Mucosa of stomach (tissue), 1 donor: ENCODE data around the gene CD68.

Source experiments
- H3K27me3 ChIP-seq: one replicate; pipeline ENCODE4 v1.7.0; 2013; ENCODE audit warnings: mild to moderate bottlenecking, low read length; ENCODE audit not compliant: control insufficient read depth, insufficient read depth
- H3K36me3 ChIP-seq: one replicate; pipeline ENCODE4 v1.7.0; 2013; ENCODE audit warnings: low read length; ENCODE audit not compliant: control insufficient read depth, insufficient read depth
- H3K4me1 ChIP-seq: one replicate; pipeline ENCODE4 v1.7.0; 2013; ENCODE audit warnings: mild to moderate bottlenecking, low read length; ENCODE audit not compliant: control insufficient read depth, insufficient read depth
- H3K4me3 ChIP-seq: one replicate; pipeline ENCODE4 v1.7.0; 2013; ENCODE audit warnings: low read length
- H3K9ac ChIP-seq: one replicate; pipeline ENCODE4 v1.7.0; 2013; ENCODE audit warnings: mild to moderate bottlenecking, low read length, moderate library complexity
- H3K9me3 ChIP-seq: one replicate; pipeline ENCODE4 v1.7.0; 2013; ENCODE audit warnings: mild to moderate bottlenecking, low read length, moderate library complexity; ENCODE audit not compliant: control insufficient read depth
- donor health status: Pancreatic carcinoma.

Gene CD68

GRCh38 chr17:7561589-7562207 is 17.7 kb upstream of the CD68 start, which contains the start of gene SENP3:
Gene SENP3 (plus strand): TSS chr17:7561919. CDS start chr17:7563077, 1,158 bp downstream.
- H3K4me3 ChIP-seq, result peak within 1 kb of the TSS; percentile 52
- H3K9ac ChIP-seq, result peak within 1 kb of the TSS; percentile 98
- no peaks in the 10 kb centered on the region for H3K9me3 ChIP-seq
- H3K36me3 ChIP-seq, result peaks cover 17% of the 10 kb centered on the region
- peaks cover 59% of the 10 kb centered on the region for H3K4me1 ChIP-seq
- no peaks in the 10 kb centered on the region for H3K27me3 ChIP-seq

- Histone ChIP-seq H3K4me1 (peaks cover 54% of the 10 kb centered on the region), H3K27me3 (no peaks in the 10 kb centered on the region), H3K4me3 (peak overlapping the region; percentile 34), H3K36me3 (peaks cover 22% of the 10 kb centered on the region), H3K9ac (peak overlapping the region; percentile 81), H3K9me3 (no peaks in the 10 kb centered on the region)
Measured at GRCh38 chr17:7562208-7562605, 17.2 kb upstream of the CD68 start.

- Histone ChIP-seq H3K4me1 (peaks cover 46% of the 10 kb centered on the region), H3K9ac (peak overlapping the region; percentile 81), H3K36me3 (peaks cover 22% of the 10 kb centered on the region), H3K9me3 (no peaks in the 10 kb centered on the region), H3K27me3 (no peaks in the 10 kb centered on the region), H3K4me3 (no peak overlapping the region)
Measured at GRCh38 chr17:7563115-7563869, 16.1 kb upstream of the CD68 start.

DNA sequence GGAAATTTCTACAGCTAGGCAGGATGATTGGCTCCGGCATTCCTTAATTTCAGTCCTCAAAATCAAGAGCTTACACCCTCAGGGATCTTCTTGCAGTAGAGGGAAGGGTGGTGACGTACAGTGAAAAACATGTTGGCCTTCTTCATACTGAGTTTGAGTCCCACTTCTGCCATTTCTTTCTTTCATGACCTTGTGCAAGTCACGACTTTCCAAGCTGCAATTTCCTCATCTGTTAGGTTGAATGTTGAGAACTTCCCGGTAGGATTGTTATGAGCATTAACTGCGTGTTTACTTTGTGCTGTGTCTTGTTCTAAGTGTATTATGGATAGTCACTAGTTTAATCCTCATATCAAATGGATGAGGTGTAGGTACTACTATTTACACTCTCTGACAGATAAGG is 9.9 kb upstream of the CD68 start:
- Histone ChIP-seq H3K9ac (no peak overlapping the region), H3K9me3 (no peaks in the 10 kb centered on the region), H3K27me3 (no peaks in the 10 kb centered on the region), H3K4me3 (no peak overlapping the region), H3K4me1 (peaks cover 8% of the 10 kb centered on the region), H3K36me3 (peaks cover 38% of the 10 kb centered on the region)

GRCh38 chr17:7570351-7570750 is 9.1 kb upstream of the CD68 start:
- Histone ChIP-seq H3K27me3 (no peaks in the 10 kb centered on the region), H3K9ac (no peak overlapping the region), H3K36me3 (peaks cover 37% of the 10 kb centered on the region), H3K4me1 (peaks cover 15% of the 10 kb centered on the region), H3K9me3 (no peaks in the 10 kb centered on the region), H3K4me3 (no peak overlapping the region)

- peaks cover 18% of the 10 kb centered on the region for H3K4me1 ChIP-seq
- H3K9ac ChIP-seq, result peak overlapping the region; percentile 91
- no peaks in the 10 kb centered on the region for H3K27me3 ChIP-seq
- peak overlapping the region; percentile 81 for H3K4me3 ChIP-seq
- H3K36me3 ChIP-seq, result peaks cover 42% of the 10 kb centered on the region
- no peaks in the 10 kb centered on the region for H3K9me3 ChIP-seq
Measured at GRCh38 chr17:7572338-7572587, 7.2 kb upstream of the CD68 start.

DNA sequence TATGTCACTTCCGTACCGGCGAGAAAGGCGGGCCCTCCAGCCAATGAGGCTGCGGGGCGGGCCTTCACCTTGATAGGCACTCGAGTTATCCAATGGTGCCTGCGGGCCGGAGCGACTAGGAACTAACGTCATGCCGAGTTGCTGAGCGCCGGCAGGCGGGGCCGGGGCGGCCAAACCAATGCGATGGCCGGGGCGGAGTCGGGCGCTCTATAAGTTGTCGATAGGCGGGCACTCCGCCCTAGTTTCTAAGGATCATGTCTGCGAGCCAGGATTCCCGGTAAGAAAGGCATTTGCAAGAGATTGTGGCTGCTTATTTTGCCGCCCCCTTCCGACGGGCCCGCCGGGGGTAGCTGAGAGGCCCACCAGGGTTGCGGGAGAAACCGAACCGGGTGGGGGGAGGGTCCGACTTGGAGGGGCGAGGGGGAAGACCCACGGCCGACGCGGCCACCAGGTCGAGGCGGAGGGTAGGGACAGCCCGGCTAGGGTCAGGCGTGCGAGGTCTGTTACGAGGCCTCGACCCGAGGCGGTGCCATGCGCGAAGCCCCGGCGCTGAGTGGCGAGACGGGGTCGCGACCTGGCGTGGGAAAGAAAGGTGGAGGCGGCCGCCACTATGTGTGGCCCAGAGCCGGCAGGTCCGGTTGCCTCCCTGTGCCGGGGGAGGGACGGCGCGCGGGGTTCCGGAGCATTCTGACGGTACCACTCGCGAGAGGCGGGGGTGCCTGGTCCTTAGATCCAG is 6.7 kb upstream of the CD68 start:
- peak overlapping the region; percentile 67 for H3K4me3 ChIP-seq
- H3K9ac ChIP-seq, result peak overlapping the region; percentile 91
- no peaks in the 10 kb centered on the region for H3K27me3 ChIP-seq
- H3K9me3 ChIP-seq, result no peaks in the 10 kb centered on the region
- peaks cover 45% of the 10 kb centered on the region for H3K36me3 ChIP-seq
- H3K4me1 ChIP-seq, result peaks cover 23% of the 10 kb centered on the region

DNA sequence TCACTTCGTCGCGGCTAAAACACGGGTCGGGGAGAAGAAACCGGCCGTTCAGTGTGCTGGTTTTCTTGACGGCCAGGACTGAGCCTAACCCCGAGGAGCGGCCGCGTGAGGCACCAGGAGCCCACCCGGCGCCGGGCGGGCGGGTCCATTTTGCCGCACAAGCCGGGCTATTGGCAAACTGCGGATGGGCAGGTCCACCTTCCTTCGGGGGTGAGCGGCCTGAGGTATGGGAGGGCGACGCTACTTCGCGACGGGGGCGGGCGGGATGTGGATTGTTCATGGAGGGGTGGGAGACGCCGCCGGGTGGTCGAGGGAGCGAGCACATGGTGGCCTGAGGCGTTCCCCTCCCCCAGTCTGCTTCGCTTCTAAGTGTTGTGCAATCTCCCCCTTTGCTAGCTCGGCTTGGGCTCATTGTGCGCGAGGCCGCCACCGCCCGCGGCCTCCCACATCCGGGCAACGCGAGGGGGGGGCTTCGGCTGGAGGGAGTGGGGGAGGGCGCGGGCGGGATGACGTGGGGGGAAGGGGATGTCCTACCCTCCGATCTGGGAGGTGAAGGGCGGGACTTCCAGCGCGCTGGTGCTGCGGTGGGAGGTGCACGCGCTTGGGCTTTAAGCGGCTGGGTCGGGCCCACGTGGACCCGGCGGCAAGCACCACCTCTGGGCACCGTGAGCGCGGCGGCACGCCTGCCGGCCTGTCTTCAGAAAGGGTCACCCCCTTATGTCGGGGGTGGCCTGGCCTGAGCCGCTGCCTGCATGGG is 5.9 kb upstream of the CD68 start:
- Histone ChIP-seq H3K9ac (peak overlapping the region; percentile 88), H3K9me3 (no peaks in the 10 kb centered on the region), H3K27me3 (no peaks in the 10 kb centered on the region), H3K4me3 (peak overlapping the region; percentile 67), H3K36me3 (peaks cover 51% of the 10 kb centered on the region), H3K4me1 (peaks cover 25% of the 10 kb centered on the region)

DNA sequence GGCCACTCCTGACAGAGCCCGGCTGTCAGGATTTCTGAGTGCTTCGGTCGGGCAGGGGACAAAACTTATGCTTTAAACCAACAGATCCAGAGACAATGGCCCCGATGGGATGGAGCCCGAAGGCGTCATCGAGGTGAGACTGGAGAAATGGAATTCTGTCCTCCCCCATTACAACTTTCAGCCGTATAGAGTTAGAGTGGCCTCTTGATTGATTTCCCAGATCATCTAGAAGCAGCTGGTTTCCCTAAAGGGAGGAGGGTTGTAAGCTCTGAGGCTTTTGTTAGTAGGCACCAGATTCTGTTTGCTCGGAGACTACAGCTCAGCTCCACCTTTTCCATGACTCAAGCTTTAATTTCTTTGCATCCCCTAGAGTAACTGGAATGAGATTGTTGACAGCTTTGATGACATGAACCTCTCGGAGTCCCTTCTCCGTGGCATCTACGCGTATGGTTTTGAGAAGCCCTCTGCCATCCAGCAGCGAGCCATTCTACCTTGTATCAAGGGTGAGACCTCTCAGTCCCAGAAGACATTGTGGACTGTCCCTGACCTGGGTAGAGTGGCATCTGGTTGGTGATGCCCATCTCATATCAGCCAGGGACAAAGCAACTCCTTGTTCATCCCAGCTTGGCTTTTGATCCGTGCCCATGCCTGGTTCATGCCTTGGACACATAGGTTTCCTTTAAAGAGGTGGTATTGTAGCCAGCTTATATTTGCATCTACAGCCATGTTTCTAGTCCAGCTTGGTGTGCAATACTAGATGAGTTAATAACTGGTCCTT is 5.1 kb upstream of the CD68 start:
- Histone ChIP-seq H3K4me3 (peak overlapping the region; percentile 67), H3K36me3 (peaks cover 57% of the 10 kb centered on the region), H3K4me1 (peaks cover 34% of the 10 kb centered on the region), H3K9ac (peak overlapping the region; percentile 88), H3K27me3 (no peaks in the 10 kb centered on the region), H3K9me3 (no peaks in the 10 kb centered on the region)

GRCh38 chr17:7575481-7575883 is 4.0 kb upstream of the CD68 start:
- H3K4me3 ChIP-seq, result no peak overlapping the region
- no peaks in the 10 kb centered on the region for H3K9me3 ChIP-seq
- H3K36me3 ChIP-seq, result peaks cover 51% of the 10 kb centered on the region
- H3K27me3 ChIP-seq, result no peaks in the 10 kb centered on the region
- no peak overlapping the region for H3K9ac ChIP-seq
- H3K4me1 ChIP-seq, result peaks cover 45% of the 10 kb centered on the region

GRCh38 chr17:7575959-7576358 is 3.5 kb upstream of the CD68 start:
- H3K36me3 ChIP-seq, result peaks cover 46% of the 10 kb centered on the region
- peaks cover 47% of the 10 kb centered on the region for H3K4me1 ChIP-seq
- H3K9me3 ChIP-seq, result no peaks in the 10 kb centered on the region
- H3K9ac ChIP-seq, result no peak overlapping the region
- no peak overlapping the region for H3K4me3 ChIP-seq
- no peaks in the 10 kb centered on the region for H3K27me3 ChIP-seq
